ENCODE measurements around the gene PLCB1. TPM values are rescaled to one million over a fixed set of nuclear protein-coding genes. Genes with fewer than 3 reads are reported as not detected.

PLCB1 gene
- total and polyA plus RNA-seq, 7 donors, result 1.5 to 10.7 (median 4.2) TPM

DNA sequence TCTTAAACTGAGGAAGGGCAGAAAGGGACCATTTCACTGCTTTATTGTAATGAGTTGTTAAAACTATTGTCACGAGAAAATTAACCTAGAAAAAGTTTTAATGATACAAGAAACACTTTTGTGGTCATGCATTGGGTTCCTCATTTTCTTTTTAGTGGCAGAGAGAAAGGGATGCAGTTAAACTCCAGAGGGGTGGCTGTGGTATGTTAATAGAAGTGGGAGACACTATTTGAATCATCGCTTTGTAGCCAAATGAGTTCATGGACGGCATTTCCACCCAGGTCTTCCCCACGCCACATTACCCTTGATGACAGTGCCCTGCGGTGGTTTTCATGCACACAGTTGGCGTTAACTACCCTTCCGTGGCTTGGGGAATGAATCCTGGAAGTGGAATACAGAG lies 235.6 kb downstream of the PLCB1 start:
- intact Hi-C loops (cut with DNase I), result no loop called here
- no peak for ATAC-seq
- Histone ChIP-seq H3K27me3 (ENCODE audit: insufficient read depth in 3 of 3, low read length in 2 of 3) (no peaks in the 10 kb centered on the region), H3K36me3 (ENCODE audit: insufficient read depth in 1 of 2, low read depth in 1 of 2) (no peaks in the 10 kb centered on the region), H3K4me3 (no peak overlapping the region), H3K27ac (no peak overlapping the region), H3K4me1 (no peaks in the 10 kb centered on the region), H3K9me3 (no peaks in the 10 kb centered on the region)
- no peak for DNase-seq
- TF ChIP-seq, protein P1, sequence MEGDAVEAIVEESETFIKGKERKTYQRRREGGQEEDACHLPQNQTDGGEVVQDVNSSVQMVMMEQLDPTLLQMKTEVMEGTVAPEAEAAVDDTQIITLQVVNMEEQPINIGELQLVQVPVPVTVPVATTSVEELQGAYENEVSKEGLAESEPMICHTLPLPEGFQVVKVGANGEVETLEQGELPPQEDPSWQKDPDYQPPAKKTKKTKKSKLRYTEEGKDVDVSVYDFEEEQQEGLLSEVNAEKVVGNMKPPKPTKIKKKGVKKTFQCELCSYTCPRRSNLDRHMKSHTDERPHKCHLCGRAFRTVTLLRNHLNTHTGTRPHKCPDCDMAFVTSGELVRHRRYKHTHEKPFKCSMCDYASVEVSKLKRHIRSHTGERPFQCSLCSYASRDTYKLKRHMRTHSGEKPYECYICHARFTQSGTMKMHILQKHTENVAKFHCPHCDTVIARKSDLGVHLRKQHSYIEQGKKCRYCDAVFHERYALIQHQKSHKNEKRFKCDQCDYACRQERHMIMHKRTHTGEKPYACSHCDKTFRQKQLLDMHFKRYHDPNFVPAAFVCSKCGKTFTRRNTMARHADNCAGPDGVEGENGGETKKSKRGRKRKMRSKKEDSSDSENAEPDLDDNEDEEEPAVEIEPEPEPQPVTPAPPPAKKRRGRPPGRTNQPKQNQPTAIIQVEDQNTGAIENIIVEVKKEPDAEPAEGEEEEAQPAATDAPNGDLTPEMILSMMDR (IDR thresholded peaks at IDR 0.05), result no peak
- WGBS, 3 donors, result 89 to 91% (median 89%) methylated on average over 7 of the region's 7 CpGs

DNA sequence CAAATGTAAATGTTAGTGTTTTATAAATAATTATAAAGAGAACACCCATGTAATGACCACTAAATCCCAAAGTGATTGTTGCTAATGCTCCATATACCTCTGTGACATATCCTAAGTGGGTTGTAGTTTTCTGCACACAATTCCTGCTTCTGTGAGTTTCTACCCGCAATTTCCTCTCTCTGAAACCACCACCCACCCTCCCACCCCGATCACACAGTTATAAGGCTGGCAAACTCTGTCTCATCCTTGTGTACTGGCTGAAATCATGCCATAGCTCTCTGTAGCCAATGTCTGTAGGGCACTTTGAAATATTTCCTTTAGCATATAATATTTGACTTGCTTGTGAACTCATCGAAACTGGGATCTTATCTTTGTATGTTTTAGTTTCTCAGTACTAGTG lies 236.6 kb downstream of the PLCB1 start:
- Histone ChIP-seq H3K27ac (no peak overlapping the region), H3K4me1 (no peaks in the 10 kb centered on the region), H3K9me3 (no peaks in the 10 kb centered on the region), H3K4me3 (no peak overlapping the region), H3K36me3 (ENCODE audit: insufficient read depth in 1 of 2, low read depth in 1 of 2) (no peaks in the 10 kb centered on the region), H3K27me3 (ENCODE audit: insufficient read depth in 3 of 3, low read length in 2 of 3) (no peaks in the 10 kb centered on the region)
- no peak for ATAC-seq
- TF ChIP-seq, protein P1 (IDR thresholded peaks at IDR 0.05), result no peak
- WGBS, 3 donors, result 79 to 90% (median 85%) methylated on average over 3 of the region's 3 CpGs
- DNase-seq, result no peak
- intact Hi-C loops (cut with DNase I), result no loop called here

DNA sequence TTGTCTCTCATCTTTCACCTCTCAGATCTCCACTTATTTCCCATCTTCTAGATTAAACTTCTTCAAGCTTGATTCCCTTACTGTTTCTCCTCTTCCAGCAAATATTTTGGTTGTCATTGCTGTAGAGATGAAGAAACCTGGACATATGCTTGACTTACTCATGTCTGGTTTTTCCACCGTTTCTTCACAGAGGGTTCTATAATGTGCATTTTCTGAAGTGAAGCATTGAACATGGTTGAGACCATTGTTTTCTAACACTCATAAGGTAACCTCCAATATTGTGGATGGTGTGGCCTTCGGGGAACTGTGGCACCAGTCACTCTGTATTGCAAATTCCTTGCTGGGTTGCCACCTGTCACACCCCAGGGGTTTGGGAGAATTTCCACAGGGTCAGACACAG lies 237.2 kb downstream of the PLCB1 start:
- Histone ChIP-seq H3K4me3 (no peak overlapping the region), H3K4me1 (no peaks in the 10 kb centered on the region), H3K27ac (no peak overlapping the region), H3K27me3 (ENCODE audit: insufficient read depth in 3 of 3, low read length in 2 of 3) (no peaks in the 10 kb centered on the region), H3K9me3 (no peaks in the 10 kb centered on the region), H3K36me3 (ENCODE audit: insufficient read depth in 1 of 2, low read depth in 1 of 2) (no peaks in the 10 kb centered on the region)
- TF ChIP-seq, protein P1 (IDR thresholded peaks at IDR 0.05), result no peak
- WGBS, 3 donors, result 84 to 86% (median 86%) methylated on average over 2 of the region's 2 CpGs
- DNase-seq (no peak), ATAC-seq (no peak)
- intact Hi-C loops (cut with DNase I), result no loop called here

DNA sequence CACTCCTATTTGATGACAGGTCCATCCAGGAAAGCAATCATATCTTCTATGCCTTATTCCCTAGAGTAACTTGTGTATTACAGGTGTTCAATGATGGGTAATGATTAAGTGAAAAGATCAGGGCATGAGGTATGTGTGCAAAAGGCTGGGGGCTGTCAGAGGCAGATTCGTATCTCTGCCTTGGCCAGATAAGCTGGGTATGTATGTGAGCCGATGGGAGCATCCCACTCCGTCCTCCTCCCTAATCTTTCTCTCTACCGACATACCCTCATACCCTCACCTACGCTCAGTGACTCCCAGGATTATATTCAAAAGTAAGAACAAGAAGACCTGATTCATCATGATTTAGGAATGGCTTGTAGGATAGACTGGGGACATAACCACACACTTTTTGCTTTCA lies 238.7 kb downstream of the PLCB1 start:
- H3K27me3 ChIP-seq (ENCODE audit: insufficient read depth in 3 of 3, low read length in 2 of 3), result no peaks in the 10 kb centered on the region
- no peak overlapping the region for H3K4me3 ChIP-seq
- H3K4me1 ChIP-seq, result no peaks in the 10 kb centered on the region
- TF ChIP-seq, protein P1 (IDR thresholded peaks at IDR 0.05), result no peak
- WGBS, 3 donors, result 93 to 98% (median 96%) methylated on average over 5 of the region's 5 CpGs
- no peak overlapping the region for H3K27ac ChIP-seq
- intact Hi-C loops (cut with DNase I), result no loop called here
- ATAC-seq (no peak), DNase-seq (no peak)
- H3K36me3 ChIP-seq (ENCODE audit: insufficient read depth in 1 of 2, low read depth in 1 of 2), result no peaks in the 10 kb centered on the region
- H3K9me3 ChIP-seq, result no peaks in the 10 kb centered on the region

DNA sequence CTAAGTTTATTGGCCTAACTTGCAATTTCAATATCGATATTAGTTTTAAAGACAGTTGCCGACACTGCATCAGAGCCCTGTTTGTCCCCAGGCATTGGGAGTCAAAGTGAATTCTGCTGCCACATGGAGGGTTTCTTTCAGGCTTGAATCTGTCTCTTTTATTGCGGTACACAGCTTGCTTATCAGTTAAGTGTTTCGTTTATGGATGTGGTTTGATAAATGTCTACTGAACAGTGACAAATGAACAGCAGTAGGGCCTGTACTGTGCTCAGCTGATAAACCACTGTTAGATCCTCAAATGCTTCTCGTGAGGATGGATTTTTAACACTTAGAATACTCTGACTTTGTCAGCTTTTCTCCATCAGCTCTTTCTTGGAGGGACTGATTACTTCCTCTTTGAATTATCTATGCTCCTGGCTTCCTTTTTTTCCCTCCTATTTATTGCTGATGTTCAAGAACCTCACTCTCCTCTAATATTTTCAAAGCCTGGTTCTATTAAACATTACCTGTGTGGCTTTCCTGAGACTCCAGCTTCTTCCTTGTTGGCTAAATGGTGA lies 240.8 kb downstream of the PLCB1 start:
- no peak for DNase-seq
- Histone ChIP-seq H3K27me3 (ENCODE audit: insufficient read depth in 3 of 3, low read length in 2 of 3) (no peaks in the 10 kb centered on the region), H3K4me3 (no peak overlapping the region), H3K4me1 (peaks cover 3% of the 10 kb centered on the region), H3K27ac (no peak overlapping the region), H3K36me3 (ENCODE audit: insufficient read depth in 1 of 2, low read depth in 1 of 2) (no peaks in the 10 kb centered on the region), H3K9me3 (no peaks in the 10 kb centered on the region)
- TF ChIP-seq, protein P1 (IDR thresholded peaks at IDR 0.05), result no peak
- ATAC-seq, result no peak
- 85 to 88% (median 85%) methylated on average over 5 of the region's 5 CpGs for WGBS, 3 donors
- intact Hi-C loops (cut with DNase I), result no loop called here
